ENCODE data around the gene MEF2A. TPM values are rescaled to one million over a fixed set of nuclear protein-coding genes. Genes with fewer than 3 reads are reported as not detected.
"Not testable (repeated sequence)": the region's sequence is repeated elsewhere in the genome, so short reads cannot be mapped to it uniquely, and the experiment has no call there.

Gene MEF2A
- total RNA-seq, 1 donor from 2014 or later: 184 TPM

DNA sequence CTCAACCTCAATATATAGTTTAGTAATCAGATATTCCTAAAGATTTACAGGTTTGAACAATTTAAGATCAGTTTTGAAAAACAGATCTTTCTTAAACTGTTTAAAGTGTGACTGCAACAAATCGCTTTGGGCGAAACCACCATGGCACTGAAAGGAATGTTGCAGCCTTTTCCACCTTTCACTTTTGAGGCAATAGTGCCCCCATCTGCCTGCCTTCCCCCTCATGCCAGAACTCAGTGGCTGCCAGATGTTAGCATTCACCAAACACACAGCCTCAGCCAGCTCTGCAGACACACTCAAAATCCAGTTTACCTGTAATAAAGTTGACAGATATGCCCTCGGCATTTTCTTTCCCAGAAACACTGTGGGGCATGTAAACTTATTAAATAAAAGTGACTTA is 164.1 kb downstream of the MEF2A start:
- H3K4me1 Mint-ChIP-seq (ENCODE audit: low read depth): peaks cover 31% of the 10 kb centered on the region
- DNase-seq (ENCODE audit: low spot score): no peak
- peaks cover 5% of the 10 kb centered on the region for H3K36me3 Mint-ChIP-seq (ENCODE audit: low read depth)
- H3K27me3 Mint-ChIP-seq (ENCODE audit: low read depth): no peaks in the 10 kb centered on the region
- no peak overlapping the region for H3K27ac Mint-ChIP-seq (ENCODE audit: unreplicated experiment)
- peak overlapping the region; percentile 38 for H3K4me3 Mint-ChIP-seq (ENCODE audit: unreplicated experiment)
- TF ChIP-seq, protein P1, sequence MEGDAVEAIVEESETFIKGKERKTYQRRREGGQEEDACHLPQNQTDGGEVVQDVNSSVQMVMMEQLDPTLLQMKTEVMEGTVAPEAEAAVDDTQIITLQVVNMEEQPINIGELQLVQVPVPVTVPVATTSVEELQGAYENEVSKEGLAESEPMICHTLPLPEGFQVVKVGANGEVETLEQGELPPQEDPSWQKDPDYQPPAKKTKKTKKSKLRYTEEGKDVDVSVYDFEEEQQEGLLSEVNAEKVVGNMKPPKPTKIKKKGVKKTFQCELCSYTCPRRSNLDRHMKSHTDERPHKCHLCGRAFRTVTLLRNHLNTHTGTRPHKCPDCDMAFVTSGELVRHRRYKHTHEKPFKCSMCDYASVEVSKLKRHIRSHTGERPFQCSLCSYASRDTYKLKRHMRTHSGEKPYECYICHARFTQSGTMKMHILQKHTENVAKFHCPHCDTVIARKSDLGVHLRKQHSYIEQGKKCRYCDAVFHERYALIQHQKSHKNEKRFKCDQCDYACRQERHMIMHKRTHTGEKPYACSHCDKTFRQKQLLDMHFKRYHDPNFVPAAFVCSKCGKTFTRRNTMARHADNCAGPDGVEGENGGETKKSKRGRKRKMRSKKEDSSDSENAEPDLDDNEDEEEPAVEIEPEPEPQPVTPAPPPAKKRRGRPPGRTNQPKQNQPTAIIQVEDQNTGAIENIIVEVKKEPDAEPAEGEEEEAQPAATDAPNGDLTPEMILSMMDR (IDR thresholded peaks at IDR 0.05): peak; percentile 82
- H3K9me3 Mint-ChIP-seq (ENCODE audit: low read depth): peaks cover 4% of the 10 kb centered on the region

GRCh38 chr15:99731336-99732123 is 165.7 kb downstream of the MEF2A start:
- Mint-ChIP-seq H3K27ac (ENCODE audit: unreplicated experiment) (no peak overlapping the region), H3K4me3 (ENCODE audit: unreplicated experiment) (peak overlapping the region; percentile 81), H3K9me3 (ENCODE audit: low read depth) (no peaks in the 10 kb centered on the region), H3K4me1 (ENCODE audit: low read depth) (peaks cover 31% of the 10 kb centered on the region), H3K27me3 (ENCODE audit: low read depth) (no peaks in the 10 kb centered on the region), H3K36me3 (ENCODE audit: low read depth) (peaks cover 5% of the 10 kb centered on the region)
- TF ChIP-seq, protein P1 (IDR thresholded peaks at IDR 0.05): no peak
- DNase-seq (ENCODE audit: low spot score): no peak

- peak overlapping the region; percentile 74 for H3K27ac Mint-ChIP-seq (ENCODE audit: unreplicated experiment)
- H3K4me1 Mint-ChIP-seq (ENCODE audit: low read depth): peaks cover 31% of the 10 kb centered on the region
- peaks cover under 1% of the 10 kb centered on the region for H3K9me3 Mint-ChIP-seq (ENCODE audit: low read depth)
Measured at GRCh38 chr15:99732124-99732750, 166.5 kb downstream of the MEF2A start.

DNA sequence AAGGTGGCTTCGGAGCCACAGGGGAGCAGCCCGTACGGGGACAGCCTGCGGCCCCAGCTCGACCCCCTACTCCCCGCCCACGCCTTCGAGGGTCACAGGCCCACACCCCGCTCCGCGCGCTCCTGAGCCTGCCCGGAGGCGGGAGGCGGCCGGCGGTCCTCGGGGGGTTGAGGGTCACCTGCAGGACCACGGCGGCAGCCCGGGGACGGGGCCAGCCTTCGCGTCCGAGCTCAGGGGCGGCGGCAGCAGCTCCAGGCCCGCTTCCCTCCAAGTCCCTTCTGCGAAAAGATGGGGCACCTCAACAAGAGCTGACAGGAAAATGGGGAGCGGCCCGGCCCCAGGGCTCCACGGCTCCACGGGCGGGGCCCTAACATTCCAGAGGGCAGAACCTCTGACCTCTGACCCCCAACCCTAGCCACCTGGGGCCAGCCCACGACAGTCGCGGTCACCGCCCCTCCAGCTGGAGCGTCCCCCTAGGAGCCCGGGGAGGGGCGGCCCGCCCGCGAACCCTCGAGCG is 167.0 kb downstream of the MEF2A start:
- Mint-ChIP-seq H3K27me3 (ENCODE audit: low read depth) (no peaks in the 10 kb centered on the region), H3K9me3 (ENCODE audit: low read depth) (peaks cover 2% of the 10 kb centered on the region), H3K36me3 (ENCODE audit: low read depth) (peaks cover 5% of the 10 kb centered on the region), H3K4me3 (ENCODE audit: unreplicated experiment) (peak overlapping the region; percentile 81), H3K27ac (ENCODE audit: unreplicated experiment) (peak overlapping the region; percentile 74), H3K4me1 (ENCODE audit: low read depth) (peaks cover 31% of the 10 kb centered on the region)
- DNase-seq (ENCODE audit: low spot score): no peak
- TF ChIP-seq, protein P1 (IDR thresholded peaks at IDR 0.05): peak; percentile 8

More at GRCh38 chr15:99732124-99732750, 166.5 kb downstream of the MEF2A start:
- no peak for DNase-seq (ENCODE audit: low spot score)
- H3K27me3 Mint-ChIP-seq (ENCODE audit: low read depth): no peaks in the 10 kb centered on the region
- peaks cover 5% of the 10 kb centered on the region for H3K36me3 Mint-ChIP-seq (ENCODE audit: low read depth)
- TF ChIP-seq, protein P1 (IDR thresholded peaks at IDR 0.05): no peak
- peak overlapping the region; percentile 81 for H3K4me3 Mint-ChIP-seq (ENCODE audit: unreplicated experiment)

DNA sequence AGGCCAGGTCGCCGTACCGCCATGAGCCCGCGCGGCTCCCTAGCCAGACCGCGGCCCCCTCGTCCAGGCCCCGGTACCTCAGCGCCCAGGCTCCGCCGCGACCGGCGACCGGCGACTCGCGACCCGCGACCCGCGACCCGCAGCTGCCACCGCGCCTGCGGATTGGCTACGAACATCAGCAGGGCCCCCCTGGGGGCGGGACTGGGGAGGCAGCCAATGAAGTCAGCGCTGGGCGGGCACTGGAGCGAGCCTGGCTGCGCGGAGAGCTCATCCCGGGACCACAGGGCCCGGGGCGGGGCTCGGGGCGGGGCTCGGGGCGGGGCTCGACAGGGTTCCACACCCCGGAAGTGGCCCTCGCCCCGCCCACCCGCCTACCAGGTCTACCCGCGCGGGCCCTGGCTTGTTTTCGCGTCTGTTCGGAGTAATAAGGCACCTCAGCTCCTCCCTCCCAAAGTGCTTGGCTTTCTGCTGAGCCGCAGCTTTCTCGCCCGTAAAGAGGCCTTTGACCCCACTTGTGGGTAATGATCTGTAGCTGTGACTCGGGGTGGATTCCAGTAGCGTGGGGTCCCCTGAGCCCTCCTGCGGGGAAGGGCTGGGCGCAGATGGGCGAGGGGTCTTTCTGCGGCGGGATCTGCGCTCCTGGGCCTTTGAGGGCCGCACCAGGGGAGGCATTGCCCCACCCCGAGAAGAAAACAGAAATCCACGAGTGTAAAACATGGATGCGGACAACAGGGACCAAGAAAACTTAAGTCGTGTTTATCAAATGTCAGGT is 167.7 kb downstream of the MEF2A start, which contains the start of gene LYSMD4:
Gene LYSMD4, minus strand, starts transcription at position 170 of the 772 bp plus-strand sequence. CDS start 1,438 bp downstream, outside the sequence.
- TF ChIP-seq, protein P1 (IDR thresholded peaks at IDR 0.05): no peak
- H3K36me3 Mint-ChIP-seq (ENCODE audit: low read depth): peaks cover 2% of the 10 kb centered on the region
- H3K4me1 Mint-ChIP-seq (ENCODE audit: low read depth): peaks cover 31% of the 10 kb centered on the region
- DNase-seq (ENCODE audit: low spot score): peak; percentile 98
- peak within 1 kb of the TSS; percentile 74 for H3K27ac Mint-ChIP-seq (ENCODE audit: unreplicated experiment)
- peaks cover 2% of the 10 kb centered on the region for H3K9me3 Mint-ChIP-seq (ENCODE audit: low read depth)
- peak within 1 kb of the TSS; percentile 81 for H3K4me3 Mint-ChIP-seq (ENCODE audit: unreplicated experiment)
- no peaks in the 10 kb centered on the region for H3K27me3 Mint-ChIP-seq (ENCODE audit: low read depth)

- not testable (repeated sequence) for H3K27ac Mint-ChIP-seq (ENCODE audit: unreplicated experiment); H3K9me3 Mint-ChIP-seq (ENCODE audit: low read depth); DNase-seq (ENCODE audit: low spot score); H3K27me3 Mint-ChIP-seq (ENCODE audit: low read depth); H3K4me3 Mint-ChIP-seq (ENCODE audit: unreplicated experiment); H3K36me3 Mint-ChIP-seq (ENCODE audit: low read depth)
- peaks cover 31% of the 10 kb centered on the region for H3K4me1 Mint-ChIP-seq (ENCODE audit: low read depth)
Measured at GRCh38 chr15:99734040-99734291, 168.2 kb downstream of the MEF2A start.
